SK-N-SH (cell line): ENCODE measurements around the gene SLC4A9.

ENCODE experiments used
- NRF1 ChIP-seq: IDR thresholded peaks from 2 replicates; pipeline ENCODE4 v1.6.1; 2012; ENCODE audit warnings: low read depth, mild to moderate bottlenecking, low read length
- POLR2AphosphoS5 ChIP-seq: IDR thresholded peaks from 2 replicates; pipeline ENCODE4 v1.6.1; 2012; ENCODE audit warnings: low read depth, low read length
- RCOR1 ChIP-seq: fragments of 150-350 bp; IDR thresholded peaks from 2 replicates; pipeline ENCODE4 v1.6.1; 2017; ENCODE audit warnings: antibody characterized with exemption, low read length
- YY1 ChIP-seq: IDR thresholded peaks from 2 replicates; pipeline ENCODE4 v1.4.0; 2012; ENCODE audit warnings: low read depth, mild to moderate bottlenecking
- TF ChIP-seq, protein P1 (sequence below): fragments of 200-600 bp; sonication (generic); IDR thresholded peaks from 2 replicates; pipeline ENCODE4 v1.6.1; 2017; ENCODE audit warnings: antibody characterized with exemption, mild to moderate bottlenecking, moderate library complexity

- TF ChIP-seq NRF1 (no peak), POLR2AphosphoS5 (no peak), RCOR1 (no peak), YY1 (no peak)
- TF ChIP-seq, protein P1, sequence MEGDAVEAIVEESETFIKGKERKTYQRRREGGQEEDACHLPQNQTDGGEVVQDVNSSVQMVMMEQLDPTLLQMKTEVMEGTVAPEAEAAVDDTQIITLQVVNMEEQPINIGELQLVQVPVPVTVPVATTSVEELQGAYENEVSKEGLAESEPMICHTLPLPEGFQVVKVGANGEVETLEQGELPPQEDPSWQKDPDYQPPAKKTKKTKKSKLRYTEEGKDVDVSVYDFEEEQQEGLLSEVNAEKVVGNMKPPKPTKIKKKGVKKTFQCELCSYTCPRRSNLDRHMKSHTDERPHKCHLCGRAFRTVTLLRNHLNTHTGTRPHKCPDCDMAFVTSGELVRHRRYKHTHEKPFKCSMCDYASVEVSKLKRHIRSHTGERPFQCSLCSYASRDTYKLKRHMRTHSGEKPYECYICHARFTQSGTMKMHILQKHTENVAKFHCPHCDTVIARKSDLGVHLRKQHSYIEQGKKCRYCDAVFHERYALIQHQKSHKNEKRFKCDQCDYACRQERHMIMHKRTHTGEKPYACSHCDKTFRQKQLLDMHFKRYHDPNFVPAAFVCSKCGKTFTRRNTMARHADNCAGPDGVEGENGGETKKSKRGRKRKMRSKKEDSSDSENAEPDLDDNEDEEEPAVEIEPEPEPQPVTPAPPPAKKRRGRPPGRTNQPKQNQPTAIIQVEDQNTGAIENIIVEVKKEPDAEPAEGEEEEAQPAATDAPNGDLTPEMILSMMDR: no peak
These were observed 59.0 kb downstream of the SLC4A9 start for GRCh38 chr5:140418862-140419520.
